Measurements from ENCODE around the gene NKX2-2.
"Not testable (repeated sequence)": the region's sequence is repeated elsewhere in the genome, so short reads cannot be mapped to it uniquely, and the experiment has no call there.

Gene NKX2-2

DNA sequence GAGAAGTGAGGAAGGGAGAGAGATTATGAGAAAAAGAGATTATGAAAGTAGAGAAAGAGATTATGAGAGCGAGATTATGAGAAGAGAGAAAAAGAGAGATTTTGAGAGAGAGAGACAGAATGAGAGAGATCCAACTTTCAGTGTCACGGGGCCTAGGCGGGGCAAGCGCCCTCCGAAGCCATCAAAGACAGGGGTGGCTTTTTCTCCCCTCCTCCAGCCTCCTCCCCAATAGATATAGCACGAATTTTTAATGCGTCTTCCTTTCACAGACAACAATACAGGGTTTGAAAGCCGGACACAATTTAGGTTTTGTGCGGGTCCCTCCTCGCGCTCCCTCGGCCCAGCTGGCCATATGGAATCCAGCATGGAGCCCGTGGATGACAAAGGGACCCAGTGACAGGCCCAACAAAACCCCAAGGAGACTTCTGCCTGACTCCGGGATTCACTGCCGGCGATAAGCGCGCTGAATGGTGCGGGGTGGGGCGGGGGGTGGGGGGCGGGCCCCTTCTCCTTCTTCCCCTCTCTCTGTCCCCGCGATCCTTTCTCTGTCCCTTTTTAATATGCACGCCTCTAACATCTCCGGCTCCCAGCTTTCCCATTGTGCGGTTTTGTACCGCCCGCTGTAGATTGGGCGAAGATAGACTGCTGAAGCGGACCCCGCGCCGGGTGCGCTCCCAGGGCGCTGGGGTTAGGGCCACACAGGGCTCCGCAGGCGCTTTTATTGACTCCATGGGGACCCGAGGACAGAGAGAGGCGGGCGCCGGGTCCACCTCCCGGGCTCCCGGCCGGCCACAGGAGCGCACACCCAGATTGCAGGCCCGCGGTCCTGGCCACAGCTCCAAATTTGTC lies 5.4 kb downstream of the NKX2-2 start:
- no peak for DNase-seq

DNA sequence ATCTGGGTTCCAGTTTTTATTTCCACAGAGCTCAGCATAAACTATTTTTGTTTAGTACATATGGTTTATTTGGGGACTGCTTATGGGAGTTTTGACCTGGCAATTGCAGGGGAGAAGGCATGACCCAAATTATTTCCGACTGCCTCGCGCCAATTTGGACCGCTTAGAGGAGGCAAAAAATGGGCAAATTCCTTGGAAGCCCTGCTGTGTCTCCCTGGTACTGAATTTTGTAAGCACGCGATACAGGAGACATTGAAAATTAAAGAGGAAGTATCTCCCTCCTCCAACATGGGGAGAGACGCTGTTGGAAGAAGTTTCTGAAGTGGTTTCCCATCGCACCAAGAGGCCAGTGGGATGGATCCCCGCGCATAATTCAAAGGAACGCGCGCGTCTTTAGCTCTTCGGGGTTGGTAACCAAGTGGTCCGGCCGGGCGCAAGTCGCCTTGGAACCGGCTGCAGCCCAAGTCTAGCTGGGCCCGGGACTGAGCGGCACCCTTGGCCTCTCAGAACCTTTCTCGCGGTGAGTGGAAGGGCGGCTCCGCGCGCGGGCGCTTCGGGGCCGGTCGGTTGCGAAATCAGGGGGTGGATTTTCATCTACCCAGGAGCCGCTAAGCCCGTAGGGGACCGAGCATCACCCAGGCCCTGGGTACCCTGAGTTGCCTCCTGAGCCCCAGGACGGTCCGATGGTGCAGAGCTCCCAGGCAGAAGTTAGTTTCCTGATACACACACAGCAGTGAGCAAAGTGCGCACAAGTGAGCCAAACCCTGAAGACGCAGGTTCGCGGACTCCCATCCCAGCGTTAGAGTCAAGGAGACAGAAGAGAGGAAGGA lies 6.2 kb downstream of the NKX2-2 start:
- no peak for DNase-seq

DNA sequence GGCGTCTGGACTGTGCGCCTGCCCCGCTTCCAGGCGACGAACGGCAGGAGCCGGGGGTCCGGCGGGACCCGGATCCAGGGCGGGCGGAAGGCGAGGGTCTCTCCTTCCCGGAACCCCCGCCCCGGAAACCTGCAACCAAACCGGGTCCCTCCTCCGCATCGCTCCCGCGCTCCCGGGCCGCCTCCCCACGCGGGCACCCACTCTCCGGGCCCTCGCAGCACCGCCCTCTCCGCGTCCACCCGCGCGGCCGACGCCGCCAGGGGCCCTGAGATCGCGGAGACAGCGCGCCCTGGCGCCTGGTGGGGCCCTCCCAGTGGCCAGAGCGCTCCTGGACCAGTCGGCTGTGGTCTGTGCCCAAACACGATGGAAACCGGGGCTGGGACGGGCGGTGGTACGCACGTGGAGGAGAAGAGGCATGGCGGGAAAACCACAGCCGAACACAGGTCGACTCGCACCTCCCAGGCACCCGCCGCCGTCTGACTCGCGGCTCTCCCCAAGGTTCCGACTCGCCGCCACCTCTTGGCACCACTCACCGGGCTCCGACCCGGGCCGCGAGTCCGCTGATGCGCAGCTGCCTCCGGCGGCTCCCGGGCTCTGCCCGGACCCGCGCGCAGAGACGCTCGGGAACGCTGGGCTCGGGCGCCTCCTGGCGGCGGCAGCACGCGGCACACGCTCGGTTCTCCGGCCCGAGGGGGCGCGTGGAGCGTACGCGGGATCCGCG lies 7.9 kb downstream of the NKX2-2 start:
- peak; percentile 46 to 65 for DNase-seq

DNA sequence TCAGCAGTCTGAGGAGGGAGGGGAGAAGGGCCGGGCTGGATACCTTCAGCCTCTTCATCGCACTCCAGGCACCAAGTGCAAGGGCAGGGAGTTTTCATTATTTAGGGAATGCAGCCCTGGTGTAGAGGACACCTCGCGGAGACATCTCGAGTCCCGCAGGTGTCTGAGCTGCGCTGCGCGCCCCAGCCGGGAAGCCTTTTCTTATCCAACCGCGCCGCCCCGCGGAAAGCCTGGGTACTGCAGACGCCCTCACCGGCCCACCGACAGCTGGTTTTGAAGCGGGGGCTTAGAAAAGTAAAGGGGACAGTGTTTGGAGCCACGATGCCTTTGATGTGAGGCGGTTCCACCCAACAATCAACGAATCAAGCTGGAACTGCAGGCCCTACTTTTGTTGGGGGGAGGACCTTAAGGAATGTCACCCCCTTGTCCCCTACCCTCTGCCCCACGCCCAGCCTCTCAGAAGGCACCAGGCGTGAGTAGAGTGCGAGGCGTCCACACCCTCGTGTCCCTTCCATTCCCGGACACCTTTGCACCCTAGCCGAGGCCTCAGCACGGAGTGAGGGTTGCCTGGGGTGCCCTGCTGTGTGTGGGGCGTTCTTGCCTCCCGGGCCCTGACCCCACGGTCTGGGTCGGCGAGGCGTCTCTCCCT lies 8.6 kb downstream of the NKX2-2 start:
- peak; percentile 65 to 75 for DNase-seq

DNA sequence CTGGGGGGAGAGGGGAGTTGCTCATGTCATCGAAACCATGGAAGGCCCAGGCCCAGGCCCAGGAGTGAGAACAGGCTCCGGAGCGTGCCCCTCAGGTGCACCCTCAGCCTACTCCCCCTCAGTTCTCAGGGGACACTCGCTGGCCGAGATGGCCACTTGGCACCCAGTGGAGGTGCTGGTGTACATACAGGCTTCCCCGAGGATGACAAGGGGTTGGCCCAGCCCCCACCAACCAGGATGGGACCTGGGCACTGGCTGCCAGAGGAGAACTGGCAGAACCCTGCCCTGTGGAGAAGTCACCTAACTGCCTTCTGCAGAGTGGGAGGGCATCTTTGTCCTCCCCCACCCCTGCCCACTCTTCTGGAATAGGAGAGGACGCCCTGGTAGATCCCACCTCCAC lies 9.5 kb downstream of the NKX2-2 start:
- no peak for DNase-seq

DNA sequence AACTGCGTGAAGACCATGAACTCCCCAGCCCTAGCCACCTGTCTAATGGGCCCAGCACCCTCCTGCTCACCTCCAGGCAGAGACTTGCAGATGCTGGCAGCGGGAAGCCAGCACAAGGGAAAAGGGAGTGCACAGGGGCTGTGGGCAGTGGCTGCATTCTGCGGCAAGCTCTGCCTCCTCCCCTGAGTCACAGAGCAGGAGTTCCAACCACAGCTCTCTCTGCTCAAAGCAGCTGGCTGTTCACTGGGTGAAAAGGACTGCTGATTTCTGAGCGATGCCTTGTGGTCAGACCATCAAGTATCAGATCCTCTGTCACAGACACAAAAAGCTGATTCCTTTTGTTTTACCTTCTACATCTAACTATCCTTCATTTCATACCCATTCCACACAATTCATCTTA lies 10.5 kb downstream of the NKX2-2 start:
- DNase-seq, result no peak

DNA sequence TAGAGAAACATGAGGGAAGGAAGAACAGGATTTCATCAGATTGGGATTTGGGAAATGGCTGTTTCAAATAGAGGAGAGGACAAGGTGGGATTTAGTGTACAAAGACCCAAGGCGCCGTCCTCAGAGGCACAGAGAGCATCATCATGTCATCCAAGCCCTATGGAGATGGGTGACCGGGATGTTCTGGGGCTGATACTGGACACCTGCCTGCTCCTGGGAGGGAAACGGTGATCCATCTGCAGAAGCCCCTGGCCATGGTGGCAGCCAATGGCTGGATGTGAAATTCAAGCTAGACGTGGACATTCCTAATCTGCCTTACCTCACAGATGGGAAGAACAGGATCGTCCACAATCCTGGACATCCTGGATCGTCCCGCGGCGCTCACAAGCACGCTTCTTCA lies 12.7 kb downstream of the NKX2-2 start:
- no peak for DNase-seq

DNA sequence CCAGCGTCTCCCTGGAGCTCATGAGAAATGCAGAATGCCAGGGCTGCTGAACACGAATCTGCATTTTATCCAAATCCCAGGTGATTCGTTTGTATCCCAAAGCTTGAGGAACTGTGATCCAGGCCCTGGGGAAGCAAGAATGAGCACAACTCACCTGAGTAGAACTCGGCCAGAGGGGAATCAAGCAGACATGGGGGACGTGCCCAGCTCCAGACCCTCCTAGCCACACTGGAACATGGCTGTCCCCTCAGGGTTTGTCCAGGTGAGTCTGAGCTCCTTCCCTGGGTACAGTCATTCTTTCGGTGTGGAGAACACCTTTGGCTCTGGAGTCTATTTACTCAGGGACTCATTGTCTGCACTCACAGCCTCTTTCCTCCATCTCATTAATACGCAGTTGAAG lies 13.3 kb downstream of the NKX2-2 start:
- DNase-seq, result no peak

DNA sequence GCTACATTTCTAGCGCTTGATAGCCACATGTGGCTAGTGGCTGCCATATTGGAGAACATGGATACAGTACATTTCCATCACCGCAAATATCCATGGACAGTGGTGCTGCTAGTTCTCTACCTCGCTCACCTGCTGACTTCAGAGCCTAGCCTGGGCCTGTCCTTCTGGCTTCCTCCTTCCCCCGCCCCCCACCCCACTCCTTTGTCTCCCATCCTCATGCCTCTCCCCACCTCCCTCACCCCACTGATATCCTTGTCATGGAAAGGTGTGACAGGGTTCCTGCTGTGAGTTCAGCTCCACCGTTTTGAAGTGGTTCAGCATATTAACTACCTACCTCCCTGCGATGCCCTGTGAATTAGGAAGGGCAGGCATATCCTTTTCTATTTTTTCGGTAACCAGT lies 14.2 kb downstream of the NKX2-2 start:
- no peak for DNase-seq

DNA sequence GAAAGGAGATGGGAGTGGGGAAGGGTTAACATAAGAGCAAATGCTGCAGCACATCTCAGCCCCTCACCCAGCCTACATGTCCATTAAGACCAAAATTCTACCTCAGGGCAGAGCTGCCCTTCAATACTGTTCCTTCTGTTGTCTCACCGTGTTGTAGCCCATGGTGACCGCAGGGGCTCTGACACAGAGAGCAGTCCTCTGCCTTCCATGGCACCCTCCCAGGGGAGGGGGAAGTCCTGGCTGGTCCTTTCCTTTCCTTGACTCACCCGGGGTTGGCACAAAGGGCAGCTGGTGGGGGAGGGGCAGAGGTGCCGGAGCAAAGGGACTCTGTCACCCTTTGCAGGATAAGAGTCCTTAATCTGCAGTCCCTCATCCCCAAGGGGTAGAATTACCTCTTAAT lies 15.2 kb downstream of the NKX2-2 start:
- no peak for DNase-seq

DNA sequence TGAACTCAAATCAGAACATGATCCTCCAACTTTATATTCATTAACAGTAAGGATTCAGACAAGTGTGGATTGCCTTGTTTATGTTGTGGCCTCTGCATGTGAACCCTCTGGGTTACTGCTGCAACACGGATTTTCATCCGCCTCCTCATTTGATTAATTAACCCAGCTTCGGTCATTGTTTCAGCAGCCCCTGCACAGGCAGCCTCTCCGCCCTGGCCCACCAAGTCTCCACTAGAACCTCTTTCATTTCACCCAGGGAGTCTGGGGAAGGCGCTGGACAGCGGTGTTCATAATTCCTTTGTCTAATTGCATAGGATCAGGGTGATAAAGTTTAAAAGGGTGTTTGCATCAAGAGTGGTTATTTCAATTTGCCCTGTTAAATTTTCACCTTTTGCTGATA lies 15.7 kb downstream of the NKX2-2 start:
- no peak for DNase-seq

DNA sequence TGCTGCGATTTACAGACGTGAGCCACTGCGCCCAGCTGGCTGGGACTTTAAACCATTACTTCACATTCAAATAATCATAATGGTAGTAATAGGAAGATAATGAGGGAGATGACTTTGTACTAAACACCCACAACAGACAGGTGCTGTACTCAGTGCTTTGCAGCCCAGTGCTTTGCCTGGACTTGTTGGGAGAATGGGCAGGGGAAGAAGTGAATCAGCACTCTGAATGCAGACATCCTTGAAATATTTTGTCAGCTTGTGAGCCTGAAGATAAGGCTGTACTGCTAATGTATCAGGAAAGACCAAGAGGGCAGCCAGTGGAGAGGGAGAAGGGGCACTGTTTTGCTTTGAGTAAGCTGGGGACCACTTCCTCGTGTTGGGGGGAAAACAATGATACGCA lies 17.4 kb downstream of the NKX2-2 start:
- DNase-seq, result no peak

DNA sequence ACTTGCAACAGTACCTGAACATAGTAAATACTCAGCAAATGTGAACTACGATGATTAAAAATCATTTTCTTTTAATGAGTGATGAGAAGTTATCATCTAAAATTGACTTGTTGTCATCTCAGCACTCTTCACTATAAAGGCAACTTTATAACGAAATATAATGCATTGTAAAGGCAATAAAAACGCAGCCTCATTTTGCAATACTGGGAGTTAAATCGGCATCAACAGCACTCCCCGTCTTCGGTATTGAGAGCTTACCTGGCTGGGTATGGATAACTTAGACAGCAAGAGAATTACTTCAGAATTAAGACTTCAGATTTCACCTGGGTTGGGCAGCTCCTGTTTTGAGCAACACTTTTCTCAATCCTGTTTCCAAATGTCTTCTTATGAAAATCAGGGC lies 20.8 kb downstream of the NKX2-2 start:
- no peak for DNase-seq

DNA sequence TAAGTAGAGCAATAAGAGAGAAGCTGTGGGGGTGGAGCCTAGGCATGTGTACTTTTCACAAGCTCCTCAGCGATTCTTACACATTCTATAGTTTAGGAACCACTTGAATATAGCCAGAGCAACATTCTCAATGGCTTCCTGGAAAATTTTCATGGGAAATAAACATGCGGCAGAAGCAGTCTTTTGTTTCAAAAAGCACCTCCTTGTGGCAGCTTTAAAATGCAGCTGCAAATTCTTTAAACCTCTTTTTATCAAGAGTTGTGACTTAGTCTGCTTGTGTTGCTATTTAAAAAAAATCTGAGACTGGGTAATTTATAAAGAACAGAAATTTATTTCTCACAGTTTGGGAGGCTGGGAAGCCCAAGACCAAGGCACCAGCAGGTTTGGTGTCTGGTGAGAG lies 23.8 kb downstream of the NKX2-2 start:
- no peak for DNase-seq

DNA sequence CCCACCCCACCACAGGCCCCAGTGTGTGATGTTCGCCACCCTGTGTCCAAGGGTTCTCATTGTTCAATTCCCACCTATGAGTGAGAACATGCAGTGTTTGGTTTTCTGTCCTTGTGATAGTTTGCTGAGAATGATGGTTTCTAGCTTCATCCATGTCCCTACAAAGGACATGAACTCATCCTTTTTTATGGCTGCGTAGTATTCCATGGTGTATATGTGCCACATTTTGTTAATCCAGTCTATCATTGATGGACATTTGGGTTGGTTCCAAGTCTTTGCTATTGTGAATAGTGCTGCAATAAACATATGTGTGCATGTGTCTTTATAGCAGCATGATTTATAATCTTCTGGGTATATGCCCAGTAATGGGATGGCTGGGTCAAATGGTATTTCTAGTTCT lies 33.7 kb downstream of the NKX2-2 start:
- DNase-seq, result not testable (repeated sequence)

DNA sequence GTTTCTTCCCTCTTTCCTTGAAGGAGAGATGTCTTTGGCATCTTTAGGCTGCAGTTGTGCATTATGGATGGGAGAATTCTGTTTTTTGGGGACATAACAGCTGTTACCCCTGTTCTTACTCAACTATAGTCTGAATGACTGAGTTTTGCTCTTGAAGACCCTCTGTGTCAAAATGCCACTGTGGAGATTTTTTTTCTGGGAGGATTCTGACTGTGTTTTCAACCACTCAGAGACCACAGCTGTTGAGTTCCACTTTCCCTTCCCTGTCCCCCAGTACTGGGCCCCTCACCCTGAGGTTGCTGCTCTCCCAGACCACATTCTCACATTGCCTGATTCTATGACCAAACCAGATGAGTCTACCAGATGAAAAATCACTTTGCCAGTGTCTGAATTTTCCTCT lies 48.1 kb downstream of the NKX2-2 start:
- no peak for DNase-seq

DNA sequence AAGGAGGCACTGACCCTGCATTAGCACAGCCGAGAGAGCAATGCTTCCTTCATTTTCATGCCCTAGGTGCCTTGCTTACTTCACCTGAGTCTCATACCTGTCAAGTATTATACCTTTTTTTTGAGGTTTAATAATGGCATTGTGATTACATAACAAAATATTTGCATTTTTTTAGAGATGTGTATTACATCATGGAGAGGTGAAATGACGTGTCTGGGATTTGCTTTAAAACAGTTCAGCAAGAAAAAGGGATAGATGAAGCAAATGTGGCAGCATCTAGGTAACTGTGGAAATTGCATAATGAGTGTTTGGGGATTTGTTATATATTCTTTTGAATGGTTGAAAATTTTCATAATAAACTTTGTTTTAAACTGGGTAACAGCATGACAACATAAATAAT lies 48.9 kb downstream of the NKX2-2 start:
- DNase-seq, result no peak

Measured in CD4-positive, alpha-beta T cell treated with Interleukin-4 for 1 hour (primary cell).